GM23248 (cell line): ENCODE results near the gene ELMOD1.

Source experiments
- EZH2 ChIP-seq: fragments of 200-600 bp; sonication (generic); IDR thresholded peaks from 2 replicates; pipeline ENCODE4 v1.6.1; 2018; ENCODE audit warnings: antibody characterized with exemption, mild to moderate bottlenecking; ENCODE audit not compliant: insufficient read depth, poor library complexity, severe bottlenecking
- EZH2phosphoT487 ChIP-seq: fragments of 200-600 bp; sonication (generic); IDR thresholded peaks from 2 replicates; pipeline ENCODE4 v1.6.1; 2018; ENCODE audit warnings: antibody characterized with exemption, moderate library complexity, mild to moderate bottlenecking, low read depth; ENCODE audit not compliant: insufficient read depth

- TF ChIP-seq EZH2 = no peak
- no peak for TF ChIP-seq EZH2phosphoT487
Measured at GRCh38 chr11:107711861-107712755, 121.2 kb downstream of the ELMOD1 start, which contains the start of gene SLN.
